Brain microvascular endothelial cell (primary cell): Measurements from ENCODE around the gene GPER1.

ENCODE experiments used
- DNase-seq: peaks from one replicate; pipeline ENCODE4 v3.0.0-alpha.2; 2020
- H3K27ac ChIP-seq: fragments of 250-450 bp; sonication (Bioruptor Pico); 2 replicates; pipeline ENCODE4 v1.5.1; 2020; ENCODE audit warnings: mild to moderate bottlenecking, moderate library complexity
- H3K27me3 ChIP-seq: fragments of 250-450 bp; sonication (Bioruptor Pico); replicated peaks from 2 replicates; pipeline ENCODE4 v1.5.1; 2020; ENCODE audit warnings: mild to moderate bottlenecking
- H3K36me3 ChIP-seq: fragments of 250-450 bp; sonication (Bioruptor Pico); replicated peaks from 2 replicates; pipeline ENCODE4 v1.5.1; 2020; ENCODE audit warnings: mild to moderate bottlenecking
- H3K4me3 ChIP-seq: 2 replicates; pipeline ENCODE4 v1.5.1; 2011; ENCODE audit warnings: low read depth, mild to moderate bottlenecking, control low read depth, low read length, moderate library complexity
- CTCF ChIP-seq: IDR thresholded peaks from 2 replicates; pipeline ENCODE4 v1.5.1; 2011; ENCODE audit warnings: low read depth, mild to moderate bottlenecking, moderate library complexity, low read length, control low read depth, inconsistent platforms; ENCODE audit errors: missing control alignments
- in situ Hi-C: cut with HindIII; loops from 2 replicates; pipeline ENCODE4 v1.10.0; 2017; ENCODE audit warnings: low sequenced_read_pairs, low pct_ligation_motif_present

Gene GPER1

DNA sequence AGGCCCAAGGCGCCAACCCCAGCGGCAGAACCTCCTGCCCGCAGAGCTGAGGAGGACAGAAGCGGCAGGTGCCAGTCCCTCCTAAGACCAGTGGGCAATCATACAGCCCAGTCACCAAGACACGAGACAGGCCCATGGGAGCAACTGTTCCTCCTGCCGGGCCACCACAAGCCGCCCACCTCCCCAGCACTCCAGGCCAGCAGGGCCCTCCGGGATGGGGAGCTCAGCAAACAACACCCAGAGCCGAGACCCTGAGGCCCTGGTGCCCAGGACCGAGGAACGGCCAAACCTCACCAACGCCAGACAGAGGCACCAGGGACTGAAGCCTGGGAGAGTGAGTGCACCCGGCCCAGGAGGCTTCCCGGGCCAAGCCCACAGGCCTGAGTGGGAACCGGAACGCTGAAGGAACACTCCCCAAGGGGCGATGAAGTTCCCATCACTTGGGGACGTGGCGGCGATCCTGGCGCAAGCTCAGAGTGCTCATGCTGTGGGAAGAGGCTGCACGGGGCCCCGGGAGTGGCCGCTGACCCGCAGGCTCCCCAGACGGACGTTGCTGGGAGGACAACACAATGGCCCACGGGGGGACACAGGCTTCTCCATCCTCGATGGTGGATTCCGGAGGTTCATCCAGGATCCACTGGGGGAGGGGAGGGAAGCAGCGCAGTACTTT, 35.1 kb downstream of the GPER1 start:
- peak overlapping the region; percentile 55 for H3K27ac ChIP-seq
- no peak for TF ChIP-seq CTCF
- H3K36me3 ChIP-seq: peaks cover 4% of the 10 kb centered on the region
- no peak for DNase-seq
- in situ Hi-C loops: no loop called here
- no peaks in the 10 kb centered on the region for H3K27me3 ChIP-seq
- H3K4me3 ChIP-seq: no peak overlapping the region

GRCh38 chr7:1123715-1124114, 35.8 kb downstream of the GPER1 start:
- peak; percentile 64 for DNase-seq
- in situ Hi-C loops: no loop called here
- Histone ChIP-seq H3K27me3 (no peaks in the 10 kb centered on the region), H3K36me3 (peaks cover 4% of the 10 kb centered on the region), H3K27ac (peak overlapping the region; percentile 55), H3K4me3 (peak overlapping the region; percentile 3)
- TF ChIP-seq CTCF: peak; percentile 90

DNA sequence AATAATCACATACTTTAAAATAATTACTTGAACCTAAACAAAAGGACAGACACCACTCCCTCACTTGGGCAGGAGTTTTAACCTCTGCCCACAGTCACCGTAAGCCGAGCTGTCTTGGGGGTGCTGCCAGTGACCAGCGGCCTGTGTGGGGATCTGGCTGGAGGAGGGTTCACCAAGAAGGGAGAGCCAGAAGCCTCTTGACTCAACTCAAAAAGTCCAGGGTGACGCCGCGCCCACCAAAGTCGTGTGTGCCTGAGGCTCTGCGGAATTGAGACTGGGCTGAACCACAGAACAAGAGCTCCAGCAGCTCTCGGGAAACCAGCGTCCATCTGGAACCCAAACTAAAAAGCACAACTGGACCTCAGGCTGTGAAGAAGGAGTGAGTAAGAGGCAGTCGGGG, 36.3 kb downstream of the GPER1 start:
- peak overlapping the region; percentile 55 for H3K27ac ChIP-seq
- peaks cover 4% of the 10 kb centered on the region for H3K36me3 ChIP-seq
- H3K4me3 ChIP-seq: peak overlapping the region; percentile 3
- in situ Hi-C loops: no loop called here
- no peaks in the 10 kb centered on the region for H3K27me3 ChIP-seq
- no peak for DNase-seq
- no peak for TF ChIP-seq CTCF

DNA sequence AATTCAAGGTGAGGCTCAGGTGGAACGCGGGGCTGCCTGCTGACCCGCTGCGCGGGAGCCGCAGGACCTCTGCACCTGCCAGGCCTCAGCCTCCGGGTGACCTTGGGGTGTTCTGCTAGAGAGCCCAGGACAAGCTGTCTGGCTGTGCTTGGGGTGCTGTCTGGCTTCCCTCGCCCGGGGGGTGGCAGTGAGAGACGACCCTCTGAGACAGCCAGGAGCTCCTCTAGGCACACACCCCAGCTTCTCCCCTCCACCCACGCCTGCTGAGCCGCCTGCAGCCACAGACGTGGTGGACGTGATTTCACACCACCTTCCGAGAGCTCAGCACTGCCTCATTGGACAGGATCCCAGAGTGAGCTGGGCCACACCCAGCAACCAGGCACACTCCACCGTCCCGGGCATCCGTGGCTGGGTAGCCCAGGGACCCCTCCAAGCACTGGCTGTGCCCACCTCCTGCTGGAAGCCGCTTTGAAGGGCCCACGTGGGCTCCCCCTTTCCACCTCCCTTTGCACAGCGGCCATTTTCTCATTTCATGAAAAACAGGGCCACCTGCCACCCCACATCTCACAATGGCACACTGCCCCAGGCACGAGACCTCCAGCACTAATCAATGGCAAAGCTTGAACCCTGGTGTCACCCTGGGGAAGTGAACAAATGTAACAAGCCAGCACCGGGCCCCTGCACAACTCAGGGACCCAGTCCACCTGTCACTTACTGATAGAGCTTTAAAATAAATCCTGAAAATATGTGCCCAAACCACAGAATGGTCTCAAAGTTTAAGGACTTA, 37.1 kb downstream of the GPER1 start:
- H3K4me3 ChIP-seq: no peak overlapping the region
- in situ Hi-C loops: no loop called here
- no peak overlapping the region for H3K27ac ChIP-seq
- peaks cover 4% of the 10 kb centered on the region for H3K36me3 ChIP-seq
- no peak for DNase-seq
- no peak for TF ChIP-seq CTCF
- no peaks in the 10 kb centered on the region for H3K27me3 ChIP-seq

DNA sequence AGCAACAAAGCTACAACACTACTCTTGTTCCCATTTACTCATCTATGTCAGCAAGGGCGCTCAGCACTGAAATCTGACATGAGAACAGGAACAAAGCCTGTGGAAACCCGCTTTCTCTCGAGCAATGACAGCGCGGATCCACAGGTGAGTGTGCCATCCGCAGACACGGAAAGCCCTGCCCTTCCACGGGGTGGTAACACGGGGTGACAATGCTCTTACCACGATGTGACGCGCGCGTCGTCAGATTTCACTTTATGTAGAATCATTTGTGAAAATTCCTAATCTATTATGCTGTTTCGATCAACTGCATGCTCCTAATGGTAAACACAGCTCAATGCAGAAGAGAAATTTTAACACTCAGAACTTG, 37.7 kb downstream of the GPER1 start:
- no peaks in the 10 kb centered on the region for H3K27me3 ChIP-seq
- TF ChIP-seq CTCF: no peak
- in situ Hi-C loops: no loop called here
- no peak overlapping the region for H3K4me3 ChIP-seq
- no peak overlapping the region for H3K27ac ChIP-seq
- no peak for DNase-seq
- H3K36me3 ChIP-seq: peaks cover 4% of the 10 kb centered on the region
